HEK293T (cell line): ENCODE measurements around the gene IFIT1.

Experiments
- CTBP1 ChIP-seq: fragments of 450-650 bp; IDR thresholded peaks from 2 replicates; pipeline ENCODE4 v1.6.1; 2016; ENCODE audit warnings: borderline replicate concordance
- ELF4 ChIP-seq: fragments of 450-650 bp; IDR thresholded peaks from 2 replicates; pipeline ENCODE4 v1.6.1; 2017; ENCODE audit warnings: antibody characterized with exemption
- LEF1 ChIP-seq: fragments of 450-650 bp; IDR thresholded peaks from 2 replicates; pipeline ENCODE4 v1.6.1; 2017; ENCODE audit warnings: mild to moderate bottlenecking, borderline replicate concordance
- SP1 ChIP-seq: fragments of 450-650 bp; IDR thresholded peaks from 2 replicates; pipeline ENCODE4 v1.6.1; 2017
- SUZ12 ChIP-seq: fragments of 450-650 bp; IDR thresholded peaks from 2 replicates; pipeline ENCODE4 v1.6.1; 2016; ENCODE audit warnings: mild to moderate bottlenecking
- TARDBP ChIP-seq: fragments of 450-650 bp; IDR thresholded peaks from 2 replicates; pipeline ENCODE4 v1.6.1; 2016
- ZNF384 ChIP-seq: fragments of 450-650 bp; IDR thresholded peaks from 2 replicates; pipeline ENCODE4 v1.6.1; 2016
- TF ChIP-seq, protein P1 (sequence below): fragments of 450-650 bp; IDR thresholded peaks from 2 replicates; pipeline ENCODE4 v1.6.1; 2016

DNA sequence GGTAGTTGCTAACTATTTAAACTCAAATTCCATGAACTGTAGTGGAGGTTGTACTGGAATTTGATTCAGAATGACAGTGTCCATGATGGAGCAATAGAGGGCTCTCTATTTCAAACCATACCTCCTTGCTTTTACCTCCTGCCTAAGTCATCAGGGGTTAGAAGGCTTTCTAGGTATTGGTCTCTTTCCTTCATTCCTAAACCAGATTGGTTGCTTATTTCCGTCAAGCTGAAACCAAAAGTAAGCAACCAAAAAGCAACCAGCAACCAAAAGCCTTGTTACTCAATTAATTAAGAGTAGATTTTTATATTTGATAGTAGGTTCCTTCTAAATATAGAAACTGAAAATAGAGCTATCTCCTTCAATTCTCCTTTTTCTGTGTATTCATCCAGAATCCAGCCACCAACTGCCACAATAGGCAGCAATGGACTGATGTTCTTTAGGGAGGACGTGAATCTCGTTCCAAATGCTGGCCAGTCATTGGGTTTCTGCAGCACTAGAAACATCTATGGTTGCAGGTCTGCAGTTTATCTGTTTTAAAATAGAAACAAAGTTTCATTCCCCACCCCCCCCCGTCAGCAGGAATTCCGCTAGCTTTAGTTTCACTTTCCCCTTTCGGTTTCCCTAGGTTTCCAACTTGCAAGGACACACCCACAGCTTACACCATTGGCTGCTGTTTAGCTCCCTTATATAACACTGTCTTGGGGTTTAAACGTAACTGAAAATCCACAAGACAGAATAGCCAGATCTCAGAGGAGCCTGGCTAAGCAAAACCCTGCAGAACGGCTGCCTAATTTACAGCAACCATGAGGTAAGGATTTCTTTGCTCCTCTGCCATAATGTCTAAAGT is at the start of gene IFIT1:
- TF ChIP-seq ELF4 (no peak), CTBP1 (no peak), LEF1 (no peak), SUZ12 (no peak), SP1 (no peak), TARDBP (no peak), ZNF384 (no peak)
- TF ChIP-seq, protein P1, sequence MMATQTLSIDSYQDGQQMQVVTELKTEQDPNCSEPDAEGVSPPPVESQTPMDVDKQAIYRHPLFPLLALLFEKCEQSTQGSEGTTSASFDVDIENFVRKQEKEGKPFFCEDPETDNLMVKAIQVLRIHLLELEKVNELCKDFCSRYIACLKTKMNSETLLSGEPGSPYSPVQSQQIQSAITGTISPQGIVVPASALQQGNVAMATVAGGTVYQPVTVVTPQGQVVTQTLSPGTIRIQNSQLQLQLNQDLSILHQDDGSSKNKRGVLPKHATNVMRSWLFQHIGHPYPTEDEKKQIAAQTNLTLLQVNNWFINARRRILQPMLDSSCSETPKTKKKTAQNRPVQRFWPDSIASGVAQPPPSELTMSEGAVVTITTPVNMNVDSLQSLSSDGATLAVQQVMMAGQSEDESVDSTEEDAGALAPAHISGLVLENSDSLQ = no peak
